Measurements from ENCODE around the gene HAPLN2.

HAPLN2 gene

DNA sequence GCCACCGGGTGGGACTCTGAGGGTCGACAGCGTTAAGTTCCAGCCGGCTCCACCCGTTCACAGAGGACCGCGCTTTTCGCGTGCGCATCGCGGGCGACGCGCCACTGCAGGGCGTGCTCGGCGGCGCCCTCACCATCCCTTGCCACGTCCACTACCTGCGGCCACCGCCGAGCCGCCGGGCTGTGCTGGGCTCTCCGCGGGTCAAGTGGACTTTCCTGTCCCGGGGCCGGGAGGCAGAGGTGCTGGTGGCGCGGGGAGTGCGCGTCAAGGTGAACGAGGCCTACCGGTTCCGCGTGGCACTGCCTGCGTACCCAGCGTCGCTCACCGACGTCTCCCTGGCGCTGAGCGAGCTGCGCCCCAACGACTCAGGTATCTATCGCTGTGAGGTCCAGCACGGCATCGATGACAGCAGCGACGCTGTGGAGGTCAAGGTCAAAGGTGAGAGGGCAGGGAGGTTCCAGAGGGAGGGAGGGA, 27.6 kb downstream of the HAPLN2 start:
- DNase-seq, result no peak

DNA sequence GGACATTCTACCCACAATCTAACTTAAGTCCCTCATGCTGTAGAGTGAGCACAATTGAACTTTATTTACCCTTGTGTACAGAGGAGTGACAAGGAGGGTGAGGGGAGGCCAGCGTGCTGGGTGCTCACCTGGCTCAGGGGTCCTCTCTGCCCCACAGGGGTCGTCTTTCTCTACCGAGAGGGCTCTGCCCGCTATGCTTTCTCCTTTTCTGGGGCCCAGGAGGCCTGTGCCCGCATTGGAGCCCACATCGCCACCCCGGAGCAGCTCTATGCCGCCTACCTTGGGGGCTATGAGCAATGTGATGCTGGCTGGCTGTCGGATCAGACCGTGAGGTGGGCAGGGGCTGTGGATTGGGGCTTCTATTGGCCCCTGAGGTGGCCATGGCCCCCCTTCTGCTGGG, 28.1 kb downstream of the HAPLN2 start:
- no peak for DNase-seq

DNA sequence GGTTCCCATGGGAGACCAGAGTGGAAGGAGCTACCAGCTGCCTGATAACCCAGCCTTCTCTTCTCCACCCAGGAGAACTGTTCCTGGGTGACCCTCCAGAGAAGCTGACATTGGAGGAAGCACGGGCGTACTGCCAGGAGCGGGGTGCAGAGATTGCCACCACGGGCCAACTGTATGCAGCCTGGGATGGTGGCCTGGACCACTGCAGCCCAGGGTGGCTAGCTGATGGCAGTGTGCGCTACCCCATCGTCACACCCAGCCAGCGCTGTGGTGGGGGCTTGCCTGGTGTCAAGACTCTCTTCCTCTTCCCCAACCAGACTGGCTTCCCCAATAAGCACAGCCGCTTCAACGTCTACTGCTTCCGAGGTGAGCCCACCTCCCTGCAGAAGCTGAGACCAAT, 29.3 kb downstream of the HAPLN2 start:
- no peak for DNase-seq

DNA sequence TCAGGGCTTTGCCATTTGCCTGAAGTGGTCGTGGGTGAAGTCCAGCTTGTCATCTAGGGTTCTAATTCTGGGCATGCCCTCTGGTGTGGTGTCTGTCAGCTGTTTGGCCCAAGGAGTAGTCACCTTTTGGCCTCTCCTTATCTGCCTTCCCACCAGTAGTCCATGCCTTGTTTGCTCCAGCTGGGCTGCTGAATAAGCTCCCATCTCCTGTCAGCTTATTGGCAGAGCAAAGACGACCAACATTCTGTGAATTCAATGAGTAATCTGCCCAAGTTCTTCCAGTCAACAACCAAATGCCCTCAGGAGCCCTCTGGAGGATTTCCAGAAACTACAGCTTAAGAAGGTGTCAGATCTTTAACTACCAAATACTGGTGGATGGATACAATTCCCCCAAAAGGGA, 29.7 kb downstream of the HAPLN2 start:
- DNase-seq, result no peak

DNA sequence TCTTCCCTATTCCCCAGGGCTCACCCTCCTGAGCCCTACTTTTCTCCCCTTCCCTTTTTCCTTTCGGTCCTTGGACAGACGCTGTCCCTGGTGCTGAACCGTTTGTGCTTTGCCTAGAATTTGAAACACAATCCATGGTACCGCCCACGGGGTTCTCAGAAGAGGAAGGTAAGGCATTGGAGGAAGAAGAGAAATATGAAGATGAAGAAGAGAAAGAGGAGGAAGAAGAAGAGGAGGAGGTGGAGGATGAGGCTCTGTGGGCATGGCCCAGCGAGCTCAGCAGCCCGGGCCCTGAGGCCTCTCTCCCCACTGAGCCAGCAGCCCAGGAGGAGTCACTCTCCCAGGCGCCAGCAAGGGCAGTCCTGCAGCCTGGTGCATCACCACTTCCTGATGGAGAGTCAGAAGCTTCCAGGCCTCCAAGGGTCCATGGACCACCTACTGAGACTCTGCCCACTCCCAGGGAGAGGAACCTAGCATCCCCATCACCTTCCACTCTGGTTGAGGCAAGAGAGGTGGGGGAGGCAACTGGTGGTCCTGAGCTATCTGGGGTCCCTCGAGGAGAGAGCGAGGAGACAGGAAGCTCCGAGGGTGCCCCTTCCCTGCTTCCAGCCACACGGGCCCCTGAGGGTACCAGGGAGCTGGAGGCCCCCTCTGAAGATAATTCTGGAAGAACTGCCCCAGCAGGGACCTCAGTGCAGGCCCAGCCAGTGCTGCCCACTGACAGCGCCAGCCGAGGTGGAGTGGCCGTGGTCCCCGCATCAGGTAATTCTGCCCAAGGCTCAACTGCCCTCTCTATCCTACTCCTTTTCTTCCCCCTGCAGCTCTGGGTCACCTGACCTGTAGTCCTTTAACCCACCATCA, 33.1 kb downstream of the HAPLN2 start:
- peak; percentile 17 for DNase-seq

DNA sequence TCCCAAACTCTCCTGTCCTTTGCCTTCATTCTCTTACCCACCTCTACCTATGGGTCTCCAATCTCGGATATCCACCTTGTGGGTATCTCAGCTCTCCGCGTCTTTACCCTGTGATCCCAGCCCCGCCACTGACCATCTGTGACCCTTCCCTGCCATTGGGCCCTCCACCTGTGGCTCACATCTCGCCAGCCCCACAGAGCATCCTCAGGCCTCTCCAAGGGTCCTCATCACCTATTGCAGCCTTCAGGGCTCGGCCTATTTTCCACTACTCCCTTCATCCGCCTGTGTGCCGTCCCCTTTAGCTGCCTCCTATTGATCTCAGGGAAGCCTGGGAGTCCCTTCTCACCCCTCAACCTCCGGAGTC, 33.8 kb downstream of the HAPLN2 start:
- DNase-seq, result no peak

DNA sequence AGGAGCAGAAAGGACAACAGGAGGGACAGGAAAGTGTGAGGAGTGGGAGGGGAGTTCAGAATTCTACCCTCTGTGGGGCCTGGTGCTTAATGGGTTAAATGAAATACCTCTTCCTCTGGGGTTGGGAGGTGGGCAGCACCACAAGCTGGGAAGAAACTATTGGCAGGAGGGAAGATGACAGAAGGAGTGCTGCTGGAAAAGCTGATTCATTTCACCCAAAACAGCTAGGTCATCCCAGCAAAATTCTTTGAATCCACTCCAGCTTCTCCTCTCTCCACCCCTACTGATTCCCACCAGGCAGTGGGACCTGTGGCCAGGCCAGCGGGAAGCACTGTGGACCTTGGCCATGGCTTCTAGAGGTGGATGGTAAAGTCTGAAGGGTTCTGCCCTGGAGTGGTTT, 35.5 kb downstream of the HAPLN2 start:
- no peak for DNase-seq

DNA sequence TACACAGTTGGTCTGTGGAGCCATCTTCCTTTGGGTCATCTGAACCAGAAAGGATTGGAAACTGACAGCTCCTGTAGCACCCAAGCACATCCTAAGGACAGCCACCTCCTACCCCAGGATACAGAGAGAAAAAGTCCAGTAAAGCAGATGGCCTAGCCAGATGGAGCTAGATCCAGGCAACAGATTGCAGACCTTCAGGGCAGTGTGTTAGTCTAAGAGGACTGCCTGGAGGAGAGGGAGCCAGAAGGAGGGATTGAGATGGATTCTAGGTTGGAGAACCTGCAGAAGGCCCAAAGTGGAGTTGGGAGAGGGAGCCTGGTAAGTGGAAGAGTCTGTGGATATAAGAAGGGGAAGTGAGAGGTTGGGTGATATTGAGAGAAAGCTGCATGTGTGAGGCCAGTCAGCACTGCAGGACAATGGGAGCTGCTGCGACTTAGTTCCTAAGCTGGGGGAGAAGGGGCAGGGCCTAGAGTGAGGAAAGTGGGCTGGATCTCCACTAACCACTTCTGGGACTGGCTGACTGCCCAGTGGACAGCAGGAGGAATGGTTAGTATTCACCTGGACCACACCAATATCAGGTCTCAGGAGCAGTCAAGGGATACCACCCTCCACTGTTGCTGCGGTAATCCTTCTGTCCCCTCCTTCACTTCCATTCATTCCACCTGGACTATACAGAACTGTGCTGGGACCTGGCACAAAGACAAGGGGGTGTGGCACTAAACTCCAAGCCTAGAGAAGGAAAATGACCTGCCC, 36.1 kb downstream of the HAPLN2 start:
- DNase-seq, result no peak

DNA sequence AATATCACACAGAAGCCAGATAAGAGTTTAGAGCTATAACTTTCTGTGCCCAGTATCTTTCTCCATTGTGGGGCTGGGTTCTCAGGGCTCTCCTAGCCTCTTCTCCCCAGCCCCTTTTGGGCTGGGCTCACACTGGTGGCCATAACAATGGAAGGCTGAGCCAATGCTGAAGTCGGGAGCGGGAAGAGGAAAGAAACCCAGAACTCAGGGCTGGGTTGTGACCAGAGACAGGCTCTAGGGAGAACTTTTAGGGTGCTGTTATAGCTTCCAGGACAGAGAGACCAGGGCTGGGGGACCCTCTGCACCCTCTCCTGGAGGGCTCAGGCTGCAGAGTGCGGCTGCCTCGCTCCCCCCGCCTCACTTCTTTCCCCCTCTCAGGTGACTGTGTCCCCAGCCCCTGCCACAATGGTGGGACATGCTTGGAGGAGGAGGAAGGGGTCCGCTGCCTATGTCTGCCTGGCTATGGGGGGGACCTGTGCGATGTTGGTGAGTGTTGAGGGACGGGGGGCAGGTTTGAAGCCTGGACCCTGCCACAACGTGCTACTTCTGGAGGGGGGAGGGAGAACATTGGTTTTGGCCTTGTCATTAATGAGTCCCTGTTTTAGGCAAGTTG, 36.8 kb downstream of the HAPLN2 start:
- DNase-seq, result no peak

DNA sequence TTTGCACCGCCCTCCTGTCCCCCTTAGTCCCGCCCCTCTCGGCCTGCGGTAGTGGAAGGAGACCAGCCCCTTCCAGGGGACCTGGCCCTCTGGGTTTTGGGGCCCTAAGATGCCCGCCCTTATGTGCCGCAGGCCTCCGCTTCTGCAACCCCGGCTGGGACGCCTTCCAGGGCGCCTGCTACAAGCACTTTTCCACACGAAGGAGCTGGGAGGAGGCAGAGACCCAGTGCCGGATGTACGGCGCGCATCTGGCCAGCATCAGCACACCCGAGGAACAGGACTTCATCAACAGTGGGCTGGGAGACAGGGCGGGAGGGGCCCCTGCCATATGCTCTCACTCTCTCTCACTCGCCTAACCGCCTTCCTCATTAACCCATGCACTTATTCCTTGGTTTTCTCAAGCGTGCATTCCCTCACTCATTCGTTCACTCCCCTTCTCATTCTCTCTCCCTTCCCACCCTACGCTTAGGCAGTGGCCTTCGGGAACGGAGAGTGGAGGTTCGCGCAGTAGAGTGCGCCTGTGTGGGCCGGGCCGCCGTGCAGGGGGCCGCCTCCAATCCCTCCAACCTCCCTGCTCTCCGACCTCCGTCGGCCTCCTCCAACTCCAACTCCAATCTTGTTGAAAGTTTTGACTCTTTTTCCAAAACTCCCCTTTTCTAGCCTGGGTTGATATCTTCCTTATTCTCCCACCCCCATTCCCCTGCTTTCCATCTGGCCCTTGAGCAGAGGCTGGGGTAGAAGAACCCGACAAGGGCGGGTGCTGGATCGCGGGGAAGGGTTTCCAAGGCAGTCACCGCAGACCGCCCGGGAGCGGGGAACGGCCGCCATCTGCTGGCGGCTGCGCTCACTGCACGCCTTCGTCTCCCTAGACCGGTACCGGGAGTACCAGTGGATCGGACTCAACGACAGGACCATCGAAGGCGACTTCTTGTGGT, 37.9 kb downstream of the HAPLN2 start:
- DNase-seq, result peak; percentile 43

DNA sequence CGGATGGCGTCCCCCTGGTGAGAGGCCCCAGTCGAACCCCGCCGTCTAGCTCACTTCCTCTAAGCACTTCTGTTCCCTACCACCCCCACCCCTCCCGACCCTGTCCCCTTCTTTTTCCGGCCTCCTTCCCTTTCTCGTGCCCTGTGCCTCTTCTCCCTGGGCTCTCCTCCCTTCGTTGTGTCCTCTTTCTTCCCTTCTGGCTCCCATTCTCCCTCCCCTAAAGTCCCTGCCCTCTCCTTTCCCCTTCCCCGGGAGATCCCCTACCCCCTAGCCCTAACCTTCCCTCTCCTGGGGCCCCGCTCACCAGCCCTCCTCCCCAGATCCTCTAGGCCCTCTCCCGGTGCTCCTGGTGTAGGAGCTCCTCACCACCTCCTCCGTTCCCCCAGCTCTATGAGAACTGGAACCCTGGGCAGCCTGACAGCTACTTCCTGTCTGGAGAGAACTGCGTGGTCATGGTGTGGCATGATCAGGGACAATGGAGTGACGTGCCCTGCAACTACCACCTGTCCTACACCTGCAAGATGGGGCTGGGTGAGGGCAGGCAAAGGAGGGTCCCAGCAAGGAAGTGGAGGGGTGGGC, 38.6 kb downstream of the HAPLN2 start:
- DNase-seq, result no peak

DNA sequence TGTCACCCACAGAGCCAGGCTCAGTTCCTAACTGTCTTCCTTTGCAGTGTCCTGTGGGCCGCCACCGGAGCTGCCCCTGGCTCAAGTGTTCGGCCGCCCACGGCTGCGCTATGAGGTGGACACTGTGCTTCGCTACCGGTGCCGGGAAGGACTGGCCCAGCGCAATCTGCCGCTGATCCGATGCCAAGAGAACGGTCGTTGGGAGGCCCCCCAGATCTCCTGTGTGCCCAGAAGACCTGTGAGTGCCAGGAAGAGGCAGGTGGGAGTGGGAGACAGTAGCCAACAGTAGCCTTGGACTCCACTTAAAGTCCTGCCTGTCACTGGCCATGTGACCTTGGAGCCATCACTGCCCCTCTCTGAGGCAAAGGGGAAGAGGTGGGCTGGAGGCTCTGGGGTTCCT, 39.3 kb downstream of the HAPLN2 start:
- DNase-seq, result no peak

DNA sequence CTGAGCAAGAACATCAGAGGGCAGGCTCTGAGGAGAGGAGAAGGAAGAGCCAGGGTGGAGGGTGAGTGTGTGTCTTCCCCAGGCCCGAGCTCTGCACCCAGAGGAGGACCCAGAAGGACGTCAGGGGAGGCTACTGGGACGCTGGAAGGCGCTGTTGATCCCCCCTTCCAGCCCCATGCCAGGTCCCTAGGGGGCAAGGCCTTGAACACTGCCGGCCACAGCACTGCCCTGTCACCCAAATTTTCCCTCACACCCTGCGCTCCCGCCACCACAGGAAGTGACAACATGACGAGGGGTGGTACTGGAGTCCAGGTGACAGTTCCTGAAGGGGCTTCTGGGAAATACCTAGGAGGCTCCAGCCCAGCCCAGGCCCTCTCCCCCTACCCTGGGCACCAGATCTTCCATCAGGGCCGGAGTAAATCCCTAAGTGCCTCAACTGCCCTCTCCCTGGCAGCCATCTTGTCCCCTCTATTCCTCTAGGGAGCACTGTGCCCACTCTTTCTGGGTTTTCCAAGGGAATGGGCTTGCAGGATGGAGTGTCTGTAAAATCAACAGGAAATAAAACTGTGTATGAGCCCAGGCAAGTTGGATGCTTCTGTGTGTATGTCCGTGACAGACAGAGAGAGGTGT, 39.8 kb downstream of the HAPLN2 start:
- DNase-seq, result no peak

DNA sequence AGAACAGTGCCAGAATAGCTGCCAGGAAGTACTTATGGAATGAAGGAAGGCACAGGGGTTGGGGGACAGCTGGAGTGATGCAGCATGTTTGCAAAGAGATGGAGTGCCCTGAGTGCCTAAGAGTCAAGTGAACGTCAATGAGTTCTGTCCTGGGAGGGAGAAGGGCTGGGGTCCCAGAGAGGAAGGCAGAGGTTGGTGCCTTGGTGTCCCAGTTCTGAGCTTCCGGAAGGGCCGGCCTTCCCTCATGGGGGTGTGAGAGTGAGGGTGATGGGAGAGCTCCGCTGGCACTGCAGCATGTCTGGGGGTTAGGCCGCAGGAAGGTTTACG, 40.4 kb downstream of the HAPLN2 start:
- DNase-seq, result no peak

DNA sequence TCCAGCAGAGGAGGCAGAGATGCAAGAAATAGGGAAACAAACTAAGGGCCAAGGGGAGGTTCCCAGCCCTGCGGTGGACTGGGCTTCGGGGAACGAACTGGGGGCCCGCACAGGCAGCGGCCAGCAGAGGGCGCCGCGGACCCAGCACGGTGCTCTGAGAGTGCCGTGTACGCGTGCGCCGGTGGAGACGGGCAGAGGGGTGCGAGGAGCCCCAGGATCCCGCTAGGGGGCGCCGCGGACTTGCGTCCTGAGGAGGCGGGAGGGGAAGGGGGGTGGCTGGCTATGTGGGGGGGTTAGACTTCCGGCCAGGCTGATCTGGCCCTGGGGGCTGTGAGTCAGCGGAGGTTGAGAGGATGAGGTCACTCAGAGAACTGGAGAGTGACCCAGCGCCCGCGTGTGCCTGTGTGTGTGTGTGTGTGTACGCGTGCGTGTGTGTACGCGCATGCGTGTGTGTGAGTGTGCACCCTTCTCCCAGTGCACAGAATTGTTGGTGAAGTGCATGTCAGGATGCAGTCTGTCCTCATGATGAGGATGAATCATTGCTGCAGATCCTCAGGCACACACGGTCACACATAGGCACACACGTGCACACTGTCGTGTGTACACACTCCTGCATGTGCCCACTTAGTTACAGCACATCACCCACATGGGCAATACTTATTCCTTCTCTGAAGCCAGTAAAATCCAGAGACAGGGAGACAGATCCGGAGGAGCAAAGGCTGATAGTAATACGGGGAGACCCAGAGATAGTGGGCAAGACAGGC, 41.0 kb downstream of the HAPLN2 start:
- peak; percentile 89 for DNase-seq

DNA sequence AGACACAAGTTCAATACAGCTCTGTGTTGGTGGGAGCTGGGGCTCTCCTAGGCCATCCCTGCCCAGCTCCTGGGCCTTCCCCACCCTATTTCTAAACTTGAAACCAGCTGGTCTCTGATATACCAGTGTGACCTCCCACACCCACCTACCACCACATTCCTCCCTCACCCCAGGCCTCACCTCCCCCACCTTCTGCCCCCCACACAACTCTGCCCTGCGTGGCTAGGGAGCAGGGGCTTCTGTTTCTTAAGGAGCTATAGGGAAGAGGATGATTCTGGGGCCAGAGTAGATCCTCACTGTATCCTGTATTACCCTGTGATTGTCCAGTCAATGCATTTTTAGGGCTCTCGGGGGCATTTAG, 41.5 kb downstream of the HAPLN2 start:
- DNase-seq, result no peak

DNA sequence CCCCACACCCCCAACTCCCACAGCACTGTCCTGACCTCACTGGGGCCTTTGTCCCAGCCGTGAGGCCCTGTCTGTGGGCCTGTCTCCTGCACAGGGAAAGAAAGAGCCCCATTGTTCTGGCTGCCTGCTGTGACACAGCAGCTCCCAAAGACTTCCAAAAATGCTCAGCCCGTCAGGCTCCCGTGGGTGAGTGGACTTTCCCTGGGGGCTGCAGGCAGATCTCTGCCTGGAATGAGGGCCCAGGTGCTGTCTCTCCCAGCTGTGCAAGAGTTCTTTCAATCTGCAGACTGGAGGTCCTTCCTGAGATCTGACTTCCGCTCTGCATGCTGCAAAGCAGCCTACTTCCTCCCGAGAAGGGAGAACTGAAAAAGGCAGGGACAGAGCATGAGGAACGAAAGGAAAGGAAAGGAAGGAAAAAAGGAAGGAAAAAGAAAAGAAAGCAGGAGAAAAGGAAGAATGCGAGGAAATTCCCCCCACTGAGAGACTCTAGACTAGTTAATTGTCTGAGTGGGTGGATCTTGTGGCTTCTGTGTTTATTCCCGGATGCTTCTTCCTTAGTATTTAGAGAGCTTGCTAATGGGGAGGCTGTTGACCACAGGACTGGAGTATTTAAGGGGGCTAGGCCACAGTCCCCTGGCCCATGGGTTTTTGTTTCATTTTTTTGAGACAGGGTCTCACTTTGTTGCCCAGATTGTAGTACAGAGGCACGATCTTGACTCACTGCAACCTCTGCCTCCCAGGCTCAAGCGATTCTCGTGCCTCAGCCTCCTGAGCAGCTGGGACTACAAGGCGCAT, 43.0 kb downstream of the HAPLN2 start:
- no peak for DNase-seq

DNA sequence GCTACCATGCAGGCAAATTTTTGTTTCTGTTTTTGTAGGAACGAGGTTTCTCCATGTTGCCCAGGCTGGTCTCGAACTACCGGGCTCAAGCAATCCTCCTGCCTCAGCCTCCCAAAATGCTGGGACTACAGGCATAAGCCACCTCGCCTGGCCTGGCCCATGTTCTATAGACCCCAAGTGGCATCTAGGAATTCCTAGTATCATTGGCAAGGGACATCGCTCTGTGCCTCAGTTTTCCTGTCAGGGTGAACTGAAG, 43.5 kb downstream of the HAPLN2 start:
- no peak for DNase-seq

DNA sequence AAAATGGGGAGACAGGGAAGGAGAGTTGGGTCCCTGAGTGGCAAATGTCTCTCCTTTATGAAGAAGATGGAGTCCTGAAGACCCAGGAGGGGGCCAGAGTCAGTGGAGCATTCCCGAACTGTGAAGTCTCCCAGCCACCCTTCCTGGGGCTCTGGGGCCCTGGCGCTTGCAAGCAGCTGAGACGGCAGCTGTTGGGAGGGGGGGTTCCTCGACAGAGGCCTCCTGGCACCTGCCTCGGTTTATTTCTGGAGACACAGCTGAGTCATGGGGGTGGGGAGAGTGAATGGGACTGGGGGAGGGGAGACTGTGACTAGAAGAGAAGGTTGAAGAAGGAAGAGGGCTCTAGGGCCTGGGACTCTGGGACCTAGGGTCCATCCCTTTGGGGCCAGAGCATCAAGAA, 44.0 kb downstream of the HAPLN2 start:
- no peak for DNase-seq

DNA sequence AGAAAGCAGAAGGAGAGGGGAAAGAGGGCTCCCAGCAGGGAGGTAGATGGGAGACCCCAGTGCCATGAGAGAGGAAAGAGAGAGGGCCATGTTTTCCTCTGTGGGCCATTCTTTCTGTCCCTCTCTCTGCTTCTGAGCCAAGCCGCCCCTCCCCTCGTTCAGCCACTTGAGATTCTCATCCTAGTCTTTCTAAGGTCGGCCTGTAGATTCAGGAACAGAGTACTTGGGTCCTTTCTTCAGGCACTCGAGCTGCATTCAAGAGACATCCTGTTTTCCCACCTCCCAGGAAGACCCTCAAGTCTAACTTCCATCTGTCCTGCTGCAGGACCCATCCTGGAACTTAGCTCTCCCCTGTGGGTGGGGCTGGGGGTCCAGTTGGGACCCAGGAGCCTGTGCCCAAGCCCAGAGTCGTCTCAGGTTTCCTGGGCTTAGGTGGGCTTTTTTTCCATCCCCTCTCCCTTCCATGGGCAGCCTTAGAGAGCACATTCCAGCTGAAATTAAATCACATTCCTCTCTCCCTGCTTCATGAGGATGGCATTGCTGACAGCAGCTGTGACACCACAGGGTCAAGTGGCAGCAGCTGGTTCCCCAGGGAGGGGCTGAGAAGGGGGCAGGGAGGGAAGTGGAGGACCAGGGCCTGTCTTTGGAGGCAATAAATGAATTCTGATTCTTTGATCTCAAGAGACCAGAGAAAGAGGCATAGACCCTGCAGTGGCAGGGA, 45.0 kb downstream of the HAPLN2 start:
- no peak for DNase-seq

Measured in GDM1 (cell line).